A673 (cell line): ENCODE data around the gene KDM4D. TPM values are rescaled to one million over a fixed set of nuclear protein-coding genes. Genes with fewer than 3 reads are reported as not detected.

Experiments used
- BruUV-seq: library from RNA; stranded (reverse); fragments of 400-500 nt; replicated peaks from 2 replicates; lab custom pipeline; 2021; lab: Mats Ljungman, UMichigan
- CTCF ChIA-PET: fragments of 300-600 bp; sonication (Branson Sonifier 250); formaldehyde crosslinking; loops from one replicate; lab custom pipeline; 2022; ENCODE audit warnings: antibody characterized with exemption; lab: Charles Lee
- POLR2A ChIA-PET: fragments of 300-600 bp; sonication (Branson Sonifier 250); formaldehyde crosslinking; loops from one replicate; lab custom pipeline; 2022; ENCODE audit warnings: antibody characterized with exemption; ENCODE audit not compliant: low non-redundant PET; lab: Charles Lee
- DNase-seq: peaks from one replicate; pipeline ENCODE4 v3.0.0-alpha.2; 2015; ENCODE audit warnings: low spot score
- H3K27ac ChIP-seq: fragments of 200-600 bp; sonication (generic); 2 replicates; pipeline ENCODE4 v1.5.1; 2016; ENCODE audit warnings: mixed run types, low read depth, mild to moderate bottlenecking, mixed read lengths, antibody characterized with exemption, low read length; ENCODE audit not compliant: poor library complexity, severe bottlenecking
- H3K27me3 ChIP-seq: fragments of 200-600 bp; sonication (generic); replicated peaks from 2 replicates; pipeline ENCODE4 v1.6.1; 2017; ENCODE audit warnings: mixed run types, low read depth, mild to moderate bottlenecking, mixed read lengths, antibody characterized with exemption, low read length; ENCODE audit not compliant: insufficient read depth, poor library complexity
- H3K36me3 ChIP-seq: fragments of 200-600 bp; sonication (generic); 2 replicates; pipeline ENCODE4 v1.6.1; 2016; ENCODE audit warnings: mixed run types, mild to moderate bottlenecking, mixed read lengths, antibody characterized with exemption, low read length; ENCODE audit not compliant: insufficient read depth, poor library complexity, severe bottlenecking
- H3K4me1 ChIP-seq: fragments of 200-600 bp; sonication (generic); 2 replicates; pipeline ENCODE4 v1.6.1; 2017; ENCODE audit warnings: mixed run types, mild to moderate bottlenecking, mixed read lengths, antibody characterized with exemption, low read length; ENCODE audit not compliant: insufficient read depth, poor library complexity, severe bottlenecking
- H3K4me3 ChIP-seq: fragments of 200-600 bp; sonication (generic); 2 replicates; pipeline ENCODE4 v1.5.1; 2016; ENCODE audit warnings: low read depth, mixed run types, mild to moderate bottlenecking, mixed read lengths, low read length; ENCODE audit not compliant: poor library complexity, severe bottlenecking
- H3K9me3 ChIP-seq: fragments of 200-600 bp; sonication (generic); 2 replicates; pipeline ENCODE4 v1.6.1; 2016; ENCODE audit warnings: mixed run types, low read depth, mild to moderate bottlenecking, mixed read lengths, antibody characterized with exemption, low read length; ENCODE audit not compliant: poor library complexity, severe bottlenecking
- CTCF ChIP-seq: fragments of 300-800, 200-600 bp; sonication (generic); conservative IDR thresholded peaks from 2 replicates; pipeline ENCODE4 v1.5.1; 2017; ENCODE audit warnings: low read depth, mild to moderate bottlenecking, antibody characterized with exemption, low read length, moderate library complexity, mixed read lengths
- EZH2 ChIP-seq: fragments of 200-600 bp; sonication (generic); IDR thresholded peaks from 2 replicates; pipeline ENCODE4 v1.6.1; 2017; ENCODE audit warnings: borderline replicate concordance, low read depth, mild to moderate bottlenecking, mixed read lengths, antibody characterized with exemption, low read length; ENCODE audit not compliant: poor library complexity, severe bottlenecking
- intact Hi-C: fragments of 100-400 bp; cut with micrococcal nuclease; formaldehyde crosslinking; loops from one replicate; pipeline ENCODE4 v1.10.0; 2022; ENCODE audit not compliant: unreplicated experiment
- total RNA-seq: library from RNA; stranded (reverse); gene quantifications from 2 replicates; pipeline ENCODE4 v1.2.3, GENCODE V29; 2021

Gene KDM4D
- total RNA-seq, 1 experiment from 2014 or later = 3.0 TPM

DNA sequence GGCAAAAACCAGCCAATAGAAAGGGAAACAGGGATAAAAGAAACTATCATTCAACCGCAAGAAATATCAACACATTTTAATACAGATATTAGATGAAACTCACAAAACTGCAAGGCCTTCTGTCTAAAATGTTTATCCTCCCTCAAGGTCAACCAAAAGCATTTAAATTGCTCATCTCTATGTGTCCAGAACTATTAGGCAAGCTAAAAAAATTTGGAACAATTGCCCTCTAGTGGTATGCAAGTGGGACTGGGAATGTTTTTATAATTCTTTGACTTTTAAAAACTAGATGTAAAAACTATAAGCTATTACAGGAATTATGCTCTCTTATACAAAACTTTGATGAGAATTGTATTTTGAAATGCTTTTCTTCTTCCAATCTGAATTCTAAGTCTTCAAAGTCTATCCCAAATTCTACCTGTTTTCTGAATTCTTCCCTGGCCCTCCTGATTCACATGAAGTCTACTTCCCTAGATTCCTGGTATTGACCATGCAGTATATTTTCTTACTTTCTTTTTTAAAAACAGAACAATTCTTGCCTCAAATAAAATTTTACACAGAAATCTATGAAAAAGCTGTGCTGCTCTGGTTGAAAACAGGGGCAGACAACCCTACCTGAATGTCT is 5.1 kb upstream of the KDM4D start:
- peak; percentile 51 for DNase-seq
- POLR2A ChIA-PET = no interaction called here
- TF ChIP-seq CTCF (peak; percentile 77), EZH2 (no peak)
- Histone ChIP-seq H3K4me3 (no peak overlapping the region), H3K36me3 (peaks cover 87% of the 10 kb centered on the region), H3K4me1 (peaks cover 10% of the 10 kb centered on the region), H3K9me3 (no peaks in the 10 kb centered on the region), H3K27me3 (no peaks in the 10 kb centered on the region), H3K27ac (no peak overlapping the region)
- no TSS peak for BruUV-seq
- intact Hi-C loops = loop anchor here (1.0 to 5.0 kb wide), 2 partner anchors 345 to 794 kb away; no protein-coding TSS in a partner anchor
- CTCF ChIA-PET = interaction anchor here (0.6 to 1.2 kb wide), 3 partner anchors 83 to 345 kb away, joined by 3 to 11 read pairs (median 4); no protein-coding TSS in a partner anchor

DNA sequence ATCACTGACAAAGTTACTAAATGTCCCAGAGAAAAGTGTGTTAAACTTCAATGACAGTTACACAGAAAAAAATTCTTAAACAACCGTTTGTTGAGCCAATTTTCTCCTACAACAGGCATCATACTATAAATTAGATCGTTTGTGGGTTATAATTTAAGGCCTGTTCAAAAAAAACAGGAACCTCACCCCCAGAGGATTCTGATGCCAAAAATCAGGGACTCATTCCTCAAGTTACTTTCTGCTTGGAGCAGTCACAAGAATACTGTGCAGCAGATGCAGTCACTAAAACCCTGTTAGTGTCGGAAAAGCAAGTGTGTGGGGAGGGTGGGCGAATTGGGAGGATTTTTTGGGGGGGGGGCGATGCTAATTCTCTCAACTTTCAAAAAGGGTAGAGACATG is 810 bp upstream of the KDM4D start:
- Histone ChIP-seq H3K36me3 (peaks cover 44% of the 10 kb centered on the region), H3K27ac (peak overlapping the region; percentile 80), H3K4me1 (peaks cover 10% of the 10 kb centered on the region), H3K4me3 (peak overlapping the region; percentile 82), H3K9me3 (no peaks in the 10 kb centered on the region), H3K27me3 (no peaks in the 10 kb centered on the region)
- DNase-seq = no peak
- no peak for TF ChIP-seq CTCF
- TF ChIP-seq EZH2 = no peak
- POLR2A ChIA-PET = no interaction called here
- BruUV-seq = no TSS peak
- intact Hi-C loops = no loop called here
- CTCF ChIA-PET = interaction anchor here (1.4 kb wide), 1 partner anchor 95 kb away, joined by 4 read pairs; no protein-coding TSS in a partner anchor

DNA sequence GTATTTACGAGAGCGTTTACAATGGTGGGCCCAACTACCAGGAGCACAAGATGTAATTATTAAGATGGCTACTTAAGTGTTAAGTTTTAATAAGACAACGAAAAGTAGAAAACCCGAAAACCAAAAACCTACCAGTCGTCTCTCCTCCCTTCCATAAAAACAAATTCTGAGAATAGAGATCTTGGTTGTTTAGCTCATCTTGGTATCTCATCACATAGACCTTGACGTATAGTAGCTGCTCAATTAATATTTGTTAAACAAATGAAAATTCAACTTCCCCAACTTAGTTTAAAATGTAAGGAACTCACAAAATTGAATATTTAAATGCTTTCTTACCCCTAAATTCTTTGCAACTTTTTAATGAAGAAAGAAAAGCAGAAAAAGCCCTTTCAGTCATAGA is 669 bp downstream of the KDM4D start:
- H3K36me3 ChIP-seq = peaks cover 29% of the 10 kb centered on the region
- no peaks in the 10 kb centered on the region for H3K9me3 ChIP-seq
- peak; percentile 7 for DNase-seq
- ChIA-PET CTCF (interaction anchor here (1.4 kb wide), 1 partner anchor 93 kb away, joined by 4 read pairs; no protein-coding TSS in a partner anchor), POLR2A (interaction anchor here (0.5 kb wide), 1 partner anchor 93 kb away, joined by 4 read pairs; no protein-coding TSS in a partner anchor)
- H3K27me3 ChIP-seq = no peaks in the 10 kb centered on the region
- H3K4me1 ChIP-seq = peaks cover 10% of the 10 kb centered on the region
- intact Hi-C loops = no loop called here
- BruUV-seq = no TSS peak
- peak overlapping the region; percentile 82 for H3K4me3 ChIP-seq
- H3K27ac ChIP-seq = peak overlapping the region; percentile 80
- TF ChIP-seq CTCF (no peak), EZH2 (no peak)
